ENCODE results near the gene BCL7A. TPM values are rescaled to one million over a fixed set of nuclear protein-coding genes. Genes with fewer than 3 reads are reported as not detected.

BCL7A gene
- total RNA-seq, 1 experiment from 2014 or later, result 14.4 TPM

DNA sequence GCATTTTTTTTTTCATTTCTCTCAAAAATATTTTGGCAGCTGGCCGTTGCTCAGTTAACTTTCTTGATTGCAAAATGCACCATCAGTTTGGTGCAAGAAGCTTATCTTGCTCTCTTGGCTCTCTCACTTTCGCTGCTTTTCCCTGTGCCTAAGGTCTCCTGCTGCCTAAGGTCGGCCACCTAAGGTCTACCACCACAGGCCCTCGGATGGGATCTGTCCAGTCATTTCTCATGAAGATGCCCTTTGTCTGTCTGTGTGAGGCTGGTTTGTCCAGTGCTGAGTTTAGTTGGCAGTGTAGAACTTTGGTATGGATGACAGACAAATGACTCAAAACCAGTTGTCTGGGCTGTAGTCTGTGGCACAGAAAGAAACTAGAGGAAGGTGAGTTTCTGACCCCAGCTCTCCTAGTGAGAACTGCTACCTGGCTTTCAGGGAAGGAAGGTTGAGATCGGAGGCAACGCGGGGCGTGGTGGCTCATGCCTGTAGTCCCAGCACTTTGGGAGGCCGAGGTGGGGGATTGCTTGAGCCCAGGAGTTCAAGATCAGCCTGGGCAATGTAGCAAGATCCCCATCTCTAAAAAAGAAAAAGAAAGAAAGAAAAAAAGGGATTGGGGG, 59.5 kb downstream of the BCL7A start:
- no peak for DNase-seq
- no peaks in the 10 kb centered on the region for H3K27me3 ChIP-seq
- peaks cover 21% of the 10 kb centered on the region for H3K4me1 ChIP-seq
- H3K36me3 ChIP-seq, result peaks cover 17% of the 10 kb centered on the region
- H3K27ac ChIP-seq, result peak overlapping the region; percentile 89
- H3K9me3 ChIP-seq (replicated peaks), result no peaks in the 10 kb centered on the region
- peak overlapping the region; percentile 68 for H3K4me3 ChIP-seq

DNA sequence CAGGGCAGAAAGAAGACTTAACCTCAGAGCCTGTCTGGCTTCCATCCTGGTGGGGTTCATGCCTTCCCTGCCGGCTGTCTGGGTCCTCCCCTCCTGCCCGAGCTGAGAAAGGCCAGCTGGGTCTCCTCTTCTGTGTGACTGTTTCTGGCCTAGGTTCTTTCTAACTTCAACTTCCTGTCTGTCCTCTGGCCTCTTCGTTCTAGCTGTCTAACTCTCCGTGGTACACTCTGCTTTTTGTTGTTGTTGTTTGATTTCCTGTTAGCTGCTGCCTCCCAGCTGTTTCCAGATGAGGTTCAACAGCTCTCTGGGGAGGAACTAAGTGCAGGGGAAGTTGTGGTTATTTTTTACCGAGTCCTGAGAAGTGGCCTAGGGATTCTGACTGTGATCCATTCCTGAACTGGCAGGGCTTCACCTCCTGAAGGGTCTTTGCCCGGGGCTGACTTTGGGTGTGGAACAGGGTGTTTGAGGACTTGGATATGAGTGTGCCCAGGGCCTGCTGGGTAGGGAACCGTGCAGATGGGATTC, 60.1 kb downstream of the BCL7A start:
- Histone ChIP-seq H3K4me1 (peaks cover 21% of the 10 kb centered on the region), H3K4me3 (no peak overlapping the region), H3K27me3 (no peaks in the 10 kb centered on the region), H3K9me3 (replicated peaks) (no peaks in the 10 kb centered on the region), H3K27ac (peak overlapping the region; percentile 89), H3K36me3 (peaks cover 21% of the 10 kb centered on the region)
- DNase-seq, result peak; percentile 27 to 51

DNA sequence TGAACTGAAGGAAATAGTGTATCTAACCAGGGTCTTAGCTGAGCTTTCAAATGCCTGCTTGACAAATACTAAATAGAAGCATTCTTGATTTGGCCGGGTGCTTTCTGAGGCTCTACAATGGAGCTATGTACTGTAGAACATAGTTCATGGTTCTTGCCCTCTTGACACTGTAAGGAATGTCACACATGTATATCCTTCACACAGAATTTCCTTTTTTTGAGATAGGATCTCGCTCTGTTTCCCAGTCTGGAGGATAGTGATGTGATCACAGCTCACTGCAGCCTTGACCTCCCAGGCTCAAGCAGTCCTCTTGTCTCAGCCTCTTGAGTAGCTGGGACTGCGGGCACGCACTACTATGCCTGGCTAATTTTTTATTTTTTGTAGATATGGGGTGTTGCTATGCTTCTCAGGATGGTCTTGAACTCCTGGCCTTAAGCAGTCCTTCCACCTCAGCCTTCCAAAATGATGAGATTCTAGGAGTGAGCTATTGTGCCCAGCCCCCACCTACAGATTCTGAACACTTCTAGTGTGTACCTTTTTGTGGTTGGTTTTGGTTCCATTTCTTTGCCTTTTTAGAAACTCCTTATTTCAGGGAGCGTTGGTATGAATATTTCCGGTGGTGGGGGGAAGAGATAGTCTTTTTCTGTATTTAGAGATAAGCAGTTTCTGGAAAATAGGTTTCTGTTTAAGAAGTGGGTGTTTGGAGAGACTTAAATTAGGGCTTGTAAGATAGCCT, 61.1 kb downstream of the BCL7A start:
- H3K27me3 ChIP-seq, result no peaks in the 10 kb centered on the region
- no peaks in the 10 kb centered on the region for H3K9me3 ChIP-seq (replicated peaks)
- no peak for DNase-seq
- peaks cover 21% of the 10 kb centered on the region for H3K36me3 ChIP-seq
- no peak overlapping the region for H3K27ac ChIP-seq
- H3K4me1 ChIP-seq, result peaks cover 18% of the 10 kb centered on the region
- H3K4me3 ChIP-seq, result no peak overlapping the region

- H3K4me3 ChIP-seq, result no peak overlapping the region
- H3K9me3 ChIP-seq (replicated peaks), result no peaks in the 10 kb centered on the region
- no peaks in the 10 kb centered on the region for H3K27me3 ChIP-seq
- H3K36me3 ChIP-seq, result peaks cover 28% of the 10 kb centered on the region
- peaks cover 16% of the 10 kb centered on the region for H3K4me1 ChIP-seq
- no peak overlapping the region for H3K27ac ChIP-seq
- DNase-seq, result no peak
Observed at GRCh38 chr12:122084857-122085405, 63.2 kb downstream of the BCL7A start.

DNA sequence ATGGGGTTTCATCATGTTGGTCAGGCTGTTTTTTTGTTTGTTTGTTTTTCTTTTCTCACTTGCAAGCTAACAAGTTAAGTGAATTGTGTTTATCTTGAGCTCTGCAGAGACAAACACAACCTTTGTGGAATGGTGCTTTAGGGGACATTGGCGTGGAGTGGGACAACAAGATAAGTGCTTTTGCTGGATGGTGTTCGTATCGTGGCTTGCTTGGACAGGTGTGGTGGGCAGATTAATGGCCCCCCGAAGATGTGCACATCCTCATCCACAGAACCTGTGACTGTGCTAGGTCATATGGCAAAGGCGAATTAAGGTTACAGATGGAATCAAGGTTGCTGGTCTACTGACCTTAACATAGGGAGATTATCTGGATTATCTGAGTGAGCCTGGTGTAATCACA, 63.9 kb downstream of the BCL7A start:
- Histone ChIP-seq H3K4me3 (no peak overlapping the region), H3K27me3 (no peaks in the 10 kb centered on the region), H3K4me1 (peaks cover 16% of the 10 kb centered on the region), H3K36me3 (peaks cover 28% of the 10 kb centered on the region), H3K9me3 (replicated peaks) (no peaks in the 10 kb centered on the region), H3K27ac (no peak overlapping the region)
- DNase-seq, result no peak

- H3K9me3 ChIP-seq (replicated peaks), result no peaks in the 10 kb centered on the region
- peaks cover 28% of the 10 kb centered on the region for H3K36me3 ChIP-seq
- H3K4me1 ChIP-seq, result peaks cover 13% of the 10 kb centered on the region
- H3K27me3 ChIP-seq, result no peaks in the 10 kb centered on the region
- DNase-seq, result no peak
- no peak overlapping the region for H3K27ac ChIP-seq
- no peak overlapping the region for H3K4me3 ChIP-seq
Observed at GRCh38 chr12:122086116-122086515, 64.4 kb downstream of the BCL7A start.

- no peaks in the 10 kb centered on the region for H3K9me3 ChIP-seq (replicated peaks)
- no peak for DNase-seq
- no peak overlapping the region for H3K4me3 ChIP-seq
- no peaks in the 10 kb centered on the region for H3K27me3 ChIP-seq
- H3K4me1 ChIP-seq, result peaks cover 6% of the 10 kb centered on the region
- H3K27ac ChIP-seq, result no peak overlapping the region
- peaks cover 28% of the 10 kb centered on the region for H3K36me3 ChIP-seq
Observed at GRCh38 chr12:122086641-122087285, 65.1 kb downstream of the BCL7A start.

- DNase-seq, result no peak
- no peak overlapping the region for H3K27ac ChIP-seq
- no peaks in the 10 kb centered on the region for H3K4me1 ChIP-seq
Observed at GRCh38 chr12:122087431-122088178, 65.9 kb downstream of the BCL7A start.

DNA sequence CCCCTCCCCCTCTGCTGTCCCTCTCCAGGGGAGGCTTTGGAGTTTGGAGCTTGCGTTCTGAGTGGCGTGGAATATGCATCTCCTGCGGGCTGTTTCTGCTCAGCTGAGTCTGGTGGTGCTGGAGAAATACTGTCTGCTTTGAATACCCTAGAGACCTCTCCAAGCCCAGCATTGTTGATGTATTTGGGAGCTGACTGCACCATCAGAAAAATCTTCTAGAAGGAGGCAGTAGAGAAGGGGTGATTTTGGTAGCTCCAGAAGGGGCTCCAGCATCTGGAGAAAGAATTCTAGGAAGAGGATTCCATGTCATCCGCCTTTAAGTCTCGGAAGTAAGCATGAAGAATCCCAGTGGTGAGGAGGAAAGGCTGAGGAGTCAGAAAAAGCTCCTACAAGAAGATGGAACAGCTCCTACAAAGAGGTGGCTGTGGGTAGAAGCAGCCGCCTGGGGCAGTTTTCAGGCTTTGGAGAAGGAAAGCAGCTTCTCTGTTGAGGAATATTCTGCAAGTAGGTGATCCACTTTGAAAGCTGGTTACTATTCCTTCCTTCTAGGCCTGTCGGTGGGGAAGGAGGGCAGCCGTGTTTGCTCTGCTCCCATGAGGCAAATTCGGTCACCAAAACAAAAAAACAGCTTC, 66.6 kb downstream of the BCL7A start:
- Histone ChIP-seq H3K36me3 (peaks cover 28% of the 10 kb centered on the region), H3K4me3 (no peak overlapping the region), H3K9me3 (replicated peaks) (no peaks in the 10 kb centered on the region), H3K27me3 (no peaks in the 10 kb centered on the region), H3K27ac (no peak overlapping the region), H3K4me1 (no peaks in the 10 kb centered on the region)
- DNase-seq, result no peak

More at GRCh38 chr12:122087431-122088178, 65.9 kb downstream of the BCL7A start:
- H3K27me3 ChIP-seq, result no peaks in the 10 kb centered on the region
- no peak overlapping the region for H3K4me3 ChIP-seq
- peaks cover 28% of the 10 kb centered on the region for H3K36me3 ChIP-seq
- H3K9me3 ChIP-seq (replicated peaks), result no peaks in the 10 kb centered on the region

- no peak overlapping the region for H3K27ac ChIP-seq
- peaks cover 22% of the 10 kb centered on the region for H3K36me3 ChIP-seq
- DNase-seq, result no peak
Observed at GRCh38 chr12:122089077-122089476, 67.4 kb downstream of the BCL7A start.

DNA sequence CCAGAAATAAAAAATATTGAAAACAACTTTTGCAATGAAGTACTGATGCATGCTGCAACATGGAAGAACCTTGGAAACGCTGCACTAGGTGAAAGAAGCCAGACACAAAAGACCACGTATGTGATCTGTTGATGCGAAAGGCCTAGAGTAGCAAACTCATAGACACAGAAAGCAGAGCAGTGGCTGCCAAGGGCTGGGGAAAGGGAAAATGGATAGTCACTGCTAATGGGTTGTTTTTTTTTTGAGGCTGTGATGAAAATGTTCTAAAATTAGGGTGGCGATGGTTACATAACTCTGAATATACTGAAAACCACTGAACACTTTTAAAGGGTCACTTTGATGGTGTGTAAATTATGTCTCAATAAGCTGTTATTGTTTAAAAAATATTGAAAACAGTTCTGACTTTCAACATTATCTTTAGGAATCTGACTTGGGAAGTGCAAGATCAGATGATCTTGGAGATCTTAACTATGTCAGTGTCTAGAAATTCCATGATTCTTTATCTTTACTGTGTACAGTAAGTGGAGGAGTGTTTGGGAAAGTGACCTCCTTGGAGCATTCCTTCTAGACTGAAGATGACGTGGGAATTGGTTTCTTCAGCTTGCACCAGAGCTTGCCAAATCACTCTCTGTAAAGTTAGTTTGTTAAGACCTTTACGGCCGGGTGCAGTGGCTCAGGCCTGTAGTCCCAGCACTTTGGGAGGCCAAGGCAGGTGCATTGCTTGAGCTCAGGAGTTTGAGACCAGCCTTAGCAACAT, 69.3 kb downstream of the BCL7A start:
- DNase-seq, result no peak
- H3K4me3 ChIP-seq, result no peak overlapping the region
- peaks cover 12% of the 10 kb centered on the region for H3K36me3 ChIP-seq
- no peaks in the 10 kb centered on the region for H3K9me3 ChIP-seq (replicated peaks)
- H3K27ac ChIP-seq, result no peak overlapping the region
- no peaks in the 10 kb centered on the region for H3K27me3 ChIP-seq
- peaks cover 2% of the 10 kb centered on the region; the same call in 1 of the 2 replicates for H3K4me1 ChIP-seq

More at GRCh38 chr12:122089077-122089476, 67.4 kb downstream of the BCL7A start:
- Histone ChIP-seq H3K4me1 (no peaks in the 10 kb centered on the region), H3K9me3 (replicated peaks) (no peaks in the 10 kb centered on the region), H3K4me3 (no peak overlapping the region), H3K27me3 (no peaks in the 10 kb centered on the region)

GRCh38 chr12:122093098-122093883, 71.6 kb downstream of the BCL7A start:
- no peak for DNase-seq
- H3K27me3 ChIP-seq, result no peaks in the 10 kb centered on the region
- peaks cover 7% of the 10 kb centered on the region; the same call in 1 of the 2 replicates for H3K36me3 ChIP-seq
- H3K4me3 ChIP-seq, result no peak overlapping the region
- no peaks in the 10 kb centered on the region for H3K9me3 ChIP-seq (replicated peaks)
- H3K27ac ChIP-seq, result no peak overlapping the region
- peaks cover 21% of the 10 kb centered on the region for H3K4me1 ChIP-seq

Data from SJCRH30 (cell line).